Endothelial cell of umbilical vein (primary cell): Measurements from ENCODE around the gene BIN2.

Experiments
- CTCF ChIP-seq, 2 donors: IDR thresholded peaks; 1 replicate in 1 of 2; 2 replicates in 1 of 2; pipeline ENCODE4 v1.5.1; 2011; ENCODE audit warnings: low read length in 2 of 2, mild to moderate bottlenecking in 2 of 2, moderate library complexity in 2 of 2, control low read depth in 1 of 2, inconsistent platforms in 1 of 2, low read depth in 1 of 2; ENCODE audit not compliant: insufficient read depth in 1 of 2; ENCODE audit errors: extremely low read depth in 1 of 2
- POLR2A ChIP-seq: IDR thresholded peaks from 2 replicates; pipeline ENCODE4 v1.6.1; 2012; ENCODE audit warnings: low read depth, mild to moderate bottlenecking, control low read depth, low read length

- TF ChIP-seq POLR2A (no peak), CTCF (IDR thresholded peaks at IDR 0.05; ENCODE audit: extremely low read depth in 1 of 2, insufficient read depth in 1 of 2, low read depth in 1 of 2, low read length in 2 of 2) (no peak)
Measured at GRCh38 chr12:51342416-51342815, 18.4 kb upstream of the BIN2 start.
